HG02885 (cell line): Measurements from ENCODE around the gene CPNE2.

Experiments used
- ATAC-seq: cut with Tn5 transposase; IDR thresholded peaks from one replicate; pipeline ENCODE4 v1.9.1; 2021; ENCODE audit warnings: mild to moderate bottlenecking; ENCODE audit not compliant: unreplicated experiment, poor library complexity

Gene CPNE2

GRCh38 chr16:57140931-57141668 lies 48.7 kb downstream of the CPNE2 start:
- no peak for ATAC-seq

- peak; percentile 73 for ATAC-seq
Observed at GRCh38 chr16:57141822-57142631, 49.6 kb downstream of the CPNE2 start.

- no peak for ATAC-seq
Observed at GRCh38 chr16:57143149-57143921, 51.0 kb downstream of the CPNE2 start.

GRCh38 chr16:57144027-57144426 lies 51.6 kb downstream of the CPNE2 start:
- ATAC-seq = no peak

GRCh38 chr16:57145046-57146021 lies 53.0 kb downstream of the CPNE2 start:
- ATAC-seq = no peak

GRCh38 chr16:57146040-57146647 lies 53.8 kb downstream of the CPNE2 start:
- ATAC-seq = no peak

GRCh38 chr16:57146735-57147134 lies 54.4 kb downstream of the CPNE2 start:
- ATAC-seq = no peak

- no peak for ATAC-seq
Observed at GRCh38 chr16:57147381-57148221, 55.2 kb downstream of the CPNE2 start.

- ATAC-seq = no peak
Observed at GRCh38 chr16:57148481-57148880, 56.1 kb downstream of the CPNE2 start.

- no peak for ATAC-seq
Observed at GRCh38 chr16:57149391-57149790, 57.0 kb downstream of the CPNE2 start.

- ATAC-seq = no peak
Observed at GRCh38 chr16:57150682-57151330, 58.4 kb downstream of the CPNE2 start.

- ATAC-seq = no peak
Observed at GRCh38 chr16:57151369-57151768, 59.0 kb downstream of the CPNE2 start.

- ATAC-seq = no peak
Observed at GRCh38 chr16:57152096-57153093, 60.0 kb downstream of the CPNE2 start.

GRCh38 chr16:57153841-57154240 lies 61.5 kb downstream of the CPNE2 start:
- no peak for ATAC-seq

GRCh38 chr16:57155702-57156350 lies 63.4 kb downstream of the CPNE2 start:
- no peak for ATAC-seq

GRCh38 chr16:57156351-57156703 lies 63.9 kb downstream of the CPNE2 start:
- ATAC-seq = no peak
